HG03460 (cell line): ENCODE measurements around the gene COG5.
A peak's percentile ranks its signal among the peaks of the same experiment; 100 is the strongest.

Experiments
- ATAC-seq: cut with Tn5 transposase; IDR thresholded peaks from one replicate; pipeline ENCODE4 v1.9.1; 2021; ENCODE audit not compliant: unreplicated experiment

COG5 gene

DNA sequence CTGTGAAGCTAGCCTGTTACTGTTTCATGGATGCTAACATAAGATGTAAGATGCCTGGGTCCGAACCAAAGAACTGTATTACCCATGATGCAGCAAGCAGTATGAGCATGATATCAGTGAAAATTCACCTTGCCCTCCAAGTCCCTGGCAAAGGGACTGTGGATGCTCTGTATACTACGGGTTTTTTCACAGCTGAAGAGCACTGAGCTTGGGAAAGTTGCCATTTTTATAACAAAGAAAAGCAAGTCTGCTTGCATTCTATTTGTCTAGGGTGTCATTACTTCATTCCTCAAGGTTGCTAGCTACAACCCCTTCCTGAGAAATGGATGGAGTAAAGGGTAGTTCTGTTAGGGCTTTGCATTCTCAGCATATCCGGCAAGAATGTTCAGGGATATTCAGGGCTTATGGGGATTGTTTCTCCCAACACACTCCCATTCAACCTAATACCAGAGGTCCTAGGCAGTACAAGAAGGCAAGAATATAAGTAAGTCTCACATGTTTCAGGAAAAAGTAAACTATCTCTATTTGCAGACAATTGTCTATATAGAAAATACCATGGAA, 99.0 kb downstream of the COG5 start:
- ATAC-seq = no peak

- ATAC-seq = peak; percentile 68
Measured at GRCh38 chr7:107463139-107464078, 100.3 kb downstream of the COG5 start.

DNA sequence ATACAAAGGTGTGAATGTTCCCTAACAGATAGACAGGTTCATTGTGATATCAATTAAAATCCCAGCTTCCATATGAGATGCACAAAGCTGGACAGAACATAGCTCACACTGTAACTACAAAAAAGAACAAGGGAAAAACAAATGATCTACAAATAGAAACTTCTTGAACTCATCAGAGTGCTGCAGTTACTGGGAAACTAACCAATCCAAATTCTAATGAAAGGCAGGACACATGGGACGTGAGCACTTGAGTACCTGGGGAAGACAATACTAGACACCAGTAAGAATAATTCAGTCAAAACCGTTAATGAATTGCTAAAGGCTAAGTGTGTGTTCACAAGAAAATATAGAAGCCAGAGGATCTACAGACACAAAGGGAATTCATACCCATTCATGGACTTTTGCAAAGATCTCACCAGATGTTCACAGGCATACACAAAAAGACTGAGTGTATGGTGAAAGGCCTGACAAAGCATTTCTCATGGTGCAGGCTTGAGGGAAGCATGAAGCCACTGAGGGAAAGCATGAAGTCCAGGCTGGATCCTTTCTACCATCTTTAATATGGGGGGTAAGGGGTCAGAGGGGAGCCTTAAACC, 101.7 kb downstream of the COG5 start:
- no peak for ATAC-seq

DNA sequence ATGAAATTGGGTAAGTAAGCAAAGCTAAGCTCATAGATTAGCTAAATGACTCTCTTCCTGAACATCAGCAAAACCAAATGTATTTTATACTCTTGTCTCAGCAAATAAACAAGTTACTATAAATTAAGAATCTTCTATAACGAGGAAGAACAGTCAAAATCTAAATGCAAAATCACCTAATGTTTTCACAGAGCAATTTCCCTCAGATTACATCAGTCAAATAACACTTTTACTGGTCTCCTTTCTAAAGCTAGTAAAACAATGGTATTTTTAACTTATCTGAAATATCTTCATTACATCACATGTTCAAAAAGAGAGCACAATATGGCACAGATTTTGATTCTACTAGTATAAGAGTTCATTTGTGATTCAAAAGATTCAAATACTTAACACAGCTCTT, 110.3 kb downstream of the COG5 start:
- no peak for ATAC-seq

GRCh38 chr7:107450970-107451369, 112.8 kb downstream of the COG5 start:
- no peak for ATAC-seq

DNA sequence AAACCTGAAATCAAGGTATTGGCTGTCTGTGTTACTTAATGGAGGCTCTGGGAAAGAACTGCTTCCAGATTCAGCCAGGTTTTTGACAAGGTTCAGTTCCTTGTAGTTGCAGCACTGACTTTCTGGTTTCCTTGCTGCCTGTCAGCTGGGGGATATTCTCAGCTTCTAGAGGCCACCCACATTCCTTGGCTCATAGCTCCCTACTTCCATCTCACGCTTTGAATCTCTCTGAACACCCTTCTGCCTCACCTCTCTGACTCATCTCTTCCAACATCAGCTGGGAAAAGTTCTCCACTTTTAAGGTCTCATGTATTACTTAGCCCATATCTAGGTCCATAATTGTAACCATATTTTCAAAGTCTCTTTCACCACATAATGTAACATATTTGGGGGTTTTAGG, 116.7 kb downstream of the COG5 start:
- no peak for ATAC-seq

- no peak for ATAC-seq
Measured at GRCh38 chr7:107446531-107446930, 117.2 kb downstream of the COG5 start.

GRCh38 chr7:107442678-107443077, 121.0 kb downstream of the COG5 start:
- no peak for ATAC-seq

GRCh38 chr7:107441581-107442422, 121.9 kb downstream of the COG5 start:
- ATAC-seq = no peak

DNA sequence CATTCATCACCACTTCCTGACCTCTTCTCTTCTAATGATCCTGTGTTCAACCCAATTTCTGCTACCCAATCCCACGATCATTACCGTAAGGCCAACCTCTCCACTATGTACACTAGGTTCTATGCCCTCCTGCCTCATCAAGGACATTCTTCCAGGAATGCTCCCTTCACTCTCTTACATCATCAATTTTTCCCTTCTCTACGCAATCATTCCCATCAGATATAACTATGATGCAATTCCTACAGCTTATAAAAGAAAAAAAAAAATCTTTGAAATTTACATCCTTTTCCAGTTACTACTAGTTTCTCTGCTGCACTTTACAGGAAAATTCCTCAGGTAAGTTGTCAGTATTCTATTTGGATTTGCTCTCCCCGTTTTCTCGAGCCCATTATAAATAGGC, 124.7 kb downstream of the COG5 start:
- no peak for ATAC-seq

DNA sequence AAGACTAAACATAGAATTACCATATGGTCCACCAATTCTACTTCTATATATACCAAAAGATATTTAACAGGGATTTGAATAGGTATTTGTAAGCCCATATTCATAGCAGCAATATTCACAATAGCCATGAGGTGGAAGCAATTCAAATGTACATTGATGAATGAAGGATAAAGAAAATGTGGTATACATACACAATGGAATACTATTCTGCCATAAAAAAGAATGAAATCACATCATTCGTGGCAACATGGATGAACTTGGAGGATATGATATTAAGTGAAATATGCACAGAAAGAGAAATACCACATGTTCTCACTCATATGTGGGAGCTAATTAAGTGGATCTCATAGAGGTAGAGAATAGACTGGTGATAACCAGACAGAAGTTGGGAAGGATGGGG, 128.0 kb downstream of the COG5 start:
- no peak for ATAC-seq

- ATAC-seq = no peak
Measured at GRCh38 chr7:107432261-107432660, 131.5 kb downstream of the COG5 start.

- ATAC-seq = no peak
Measured at GRCh38 chr7:107430057-107430456, 133.7 kb downstream of the COG5 start.

- ATAC-seq = no peak
Measured at GRCh38 chr7:107428642-107429041, 135.1 kb downstream of the COG5 start.

DNA sequence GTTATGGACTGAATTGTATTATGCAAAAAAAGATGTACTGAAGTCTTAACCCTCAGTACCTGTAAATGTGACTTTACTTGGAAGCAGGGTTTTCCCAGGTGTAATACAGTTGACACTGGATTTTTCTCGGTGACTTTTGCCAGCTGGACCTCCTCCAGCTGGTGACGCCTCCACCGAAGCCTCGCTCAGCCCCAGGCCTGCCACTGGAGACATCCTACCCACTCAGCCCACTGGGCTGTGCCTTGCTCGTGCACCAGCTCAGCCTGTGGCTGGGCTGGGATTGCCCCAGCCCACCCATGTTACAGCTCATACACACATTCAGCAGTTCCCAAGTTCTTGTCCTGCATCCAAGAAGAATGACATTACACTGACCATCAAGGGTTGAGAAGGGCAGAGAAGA, 136.3 kb downstream of the COG5 start:
- no peak for ATAC-seq

GRCh38 chr7:107414198-107414597, 149.5 kb downstream of the COG5 start:
- no peak for ATAC-seq

GRCh38 chr7:107408349-107408748, 155.4 kb downstream of the COG5 start:
- ATAC-seq = no peak

- no peak for ATAC-seq
Measured at GRCh38 chr7:107405559-107405958, 158.2 kb downstream of the COG5 start.

DNA sequence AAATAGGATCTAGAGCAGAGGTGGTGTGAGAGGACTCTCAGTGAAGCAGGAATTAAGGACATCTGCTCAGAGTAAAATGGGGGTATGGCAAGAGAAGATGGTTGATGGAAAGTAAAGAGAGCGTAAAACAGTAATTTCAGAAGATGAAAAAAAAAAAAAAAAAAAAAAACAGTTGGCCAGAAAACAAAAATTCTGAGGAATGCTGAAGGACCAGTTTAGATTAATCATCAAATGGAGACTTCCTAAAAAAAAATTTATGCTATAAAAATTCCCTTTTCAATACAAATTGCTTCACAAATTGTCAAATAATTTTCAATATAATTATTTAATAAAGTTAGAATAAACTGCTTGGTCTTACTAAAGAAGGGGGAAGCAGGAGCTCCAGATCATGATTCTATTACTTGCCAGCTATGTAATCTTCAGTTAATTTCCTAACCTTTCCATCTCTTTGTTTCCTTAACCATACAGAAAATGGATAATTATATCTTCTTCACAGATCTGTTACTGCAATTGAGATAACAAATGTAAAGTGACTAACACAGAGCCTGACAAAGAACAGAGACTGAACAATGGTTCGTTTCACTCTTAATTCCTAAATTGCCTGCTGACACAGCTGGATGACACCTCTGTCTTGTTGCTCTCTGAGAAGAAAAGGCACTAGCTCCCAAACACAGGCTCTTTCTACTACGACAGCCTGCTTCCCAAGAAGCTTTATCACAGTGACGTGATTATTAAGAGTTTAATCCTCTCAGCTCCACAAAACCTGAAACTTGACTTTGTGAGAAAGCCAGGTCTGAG, 158.8 kb downstream of the COG5 start:
- no peak for ATAC-seq

DNA sequence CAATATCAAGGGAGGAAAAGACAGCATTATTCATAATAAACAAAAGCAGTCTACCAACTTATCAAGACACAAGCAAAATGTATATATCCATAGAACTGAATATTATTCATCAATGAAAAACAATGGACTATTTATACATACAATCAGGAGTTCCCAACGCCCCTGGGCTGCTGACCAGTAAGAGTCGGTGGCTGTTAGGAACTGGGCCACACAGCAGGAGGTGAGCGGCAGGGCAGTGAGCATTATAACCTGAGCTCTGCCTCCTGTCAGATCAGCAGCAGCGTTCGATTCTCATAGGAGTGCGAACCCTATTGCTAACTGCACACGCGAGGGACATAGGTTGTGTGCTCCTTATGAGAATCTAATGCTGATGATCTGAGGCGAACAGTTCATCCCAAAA, 165.6 kb downstream of the COG5 start:
- ATAC-seq = no peak
